ENCODE measurements around the gene ZDHHC21.

GRCh38 chr9:14608540-14608939 is 84.7 kb downstream of the ZDHHC21 start:
- TF ChIP-seq CTCF (conservative IDR thresholded peaks at IDR 0.05 in 1 of 2, IDR thresholded peaks at IDR 0.05 in 1 of 2; ENCODE audit: low read depth in 1 of 2, low read length in 2 of 2) = no peak
- no peak for TF ChIP-seq EZH2 (IDR thresholded peaks at IDR 0.05; ENCODE audit: low read length, missing control alignments)

Data from fibroblast of lung (primary cell).